Endodermal cell (in vitro differentiated cells): ENCODE measurements around the gene C6orf58. TPM values are rescaled to one million over a fixed set of nuclear protein-coding genes. Genes with fewer than 3 reads are reported as not detected.

Experiments used
- DNase-seq: peaks from one replicate; pipeline ENCODE4 v3.0.0-alpha.2; 2017
- H3K27ac ChIP-seq: 2 replicates; pipeline ENCODE4 v1.5.1; 2013; ENCODE audit warnings: mild to moderate bottlenecking, low read depth, low read length, moderate library complexity
- H3K27me3 ChIP-seq: 2 replicates; pipeline ENCODE4 v1.6.1; 2013; ENCODE audit warnings: mild to moderate bottlenecking, low read length, moderate library complexity; ENCODE audit not compliant: insufficient read depth, control insufficient read depth, poor library complexity, severe bottlenecking
- H3K36me3 ChIP-seq: 2 replicates; pipeline ENCODE4 v1.7.0; 2013; ENCODE audit warnings: mild to moderate bottlenecking, low read length, moderate library complexity; ENCODE audit not compliant: control insufficient read depth, insufficient read depth
- H3K4me1 ChIP-seq: one replicate; pipeline ENCODE4 v1.7.0; 2013; ENCODE audit warnings: low read length; ENCODE audit not compliant: control insufficient read depth, insufficient read depth
- H3K4me3 ChIP-seq: 2 replicates; pipeline ENCODE4 v1.5.1; 2013; ENCODE audit warnings: mild to moderate bottlenecking, low read length, moderate library complexity
- H3K9ac ChIP-seq: 2 replicates; pipeline ENCODE4 v1.6.1; 2013; ENCODE audit warnings: mild to moderate bottlenecking, low read length, moderate library complexity; ENCODE audit not compliant: poor library complexity, severe bottlenecking; ENCODE audit errors: extremely low read depth
- H3K9me3 ChIP-seq: 2 replicates; pipeline ENCODE4 v1.6.1; 2013; ENCODE audit warnings: mild to moderate bottlenecking, low read length, moderate library complexity; ENCODE audit not compliant: control insufficient read depth
- H3K27ac Mint-ChIP-seq: 2 replicates; pipeline ENCODE4 v1.8.0; 2020; ENCODE audit warnings: mixed read lengths
- H3K27me3 Mint-ChIP-seq: 2 replicates; pipeline ENCODE4 v1.8.0; 2021; ENCODE audit warnings: mild to moderate bottlenecking, mixed read lengths; ENCODE audit not compliant: insufficient read depth
- H3K36me3 Mint-ChIP-seq: 2 replicates; pipeline ENCODE4 v1.8.0; 2020; ENCODE audit warnings: low read depth, mixed read lengths
- H3K4me1 Mint-ChIP-seq: 2 replicates; pipeline ENCODE4 v1.8.0; 2020; ENCODE audit warnings: mixed read lengths
- H3K4me3 Mint-ChIP-seq: 2 replicates; pipeline ENCODE4 v1.8.0; 2020; ENCODE audit warnings: mild to moderate bottlenecking, moderate library complexity, mixed read lengths
- H3K9me3 Mint-ChIP-seq: 2 replicates; pipeline ENCODE4 v1.8.0; 2020; ENCODE audit warnings: mild to moderate bottlenecking, mixed read lengths
- CTCF ChIP-seq: fragments of 200-600 bp; sonication (generic); conservative IDR thresholded peaks from 2 replicates; pipeline ENCODE4 v1.5.0; 2021; ENCODE audit warnings: antibody characterized with exemption, mild to moderate bottlenecking
- whole genome bisulfite sequencing, 2 experiments: methylation state at CpG; one replicate each; pipeline versions ENCODE4 v1.1.5 to v1.1.7; 2013; ENCODE audit warnings: missing lambda C conversion rate in 2 of 2, mixed read lengths in 1 of 2; ENCODE audit not compliant: insufficient coverage in 1 of 2, insufficient read length in 1 of 2; 5-methylcytosine and 5-hydroxymethylcytosine counted together
- total RNA-seq, 2 donors: library from RNA; stranded (reverse); fragmentation: NEBNext Ultra II Directional in 1 of 2; extraction: Animal tissue kit (Norgen Biotek cat#: 25700) in 1 of 2; gene quantifications; 2 replicates in 1 of 2; 3 replicates in 1 of 2; pipeline ENCODE4 v1.2.1, GENCODE V29; 2021

Gene C6orf58
- total RNA-seq, 2 donors from 2014 or later: not detected

GRCh38 chr6:127561660-127562059 is 15.3 kb upstream of the C6orf58 start:
- no peak for TF ChIP-seq CTCF
- H3K4me1 Mint-ChIP-seq: no peaks in the 10 kb centered on the region
- DNase-seq: no peak
- WGBS, 2 experiments: 80 to 91% methylated on average over 1 of the region's 1 CpG
- Histone ChIP-seq H3K27me3 (no peaks in the 10 kb centered on the region), H3K27ac (no peak overlapping the region), H3K9ac (no peak overlapping the region), H3K4me1 (no peaks in the 10 kb centered on the region), H3K4me3 (no peak overlapping the region), H3K36me3 (no peaks in the 10 kb centered on the region), H3K9me3 (no peaks in the 10 kb centered on the region)
- H3K36me3 Mint-ChIP-seq: no peaks in the 10 kb centered on the region
- no peak overlapping the region for H3K4me3 Mint-ChIP-seq
- no peaks in the 10 kb centered on the region for H3K27me3 Mint-ChIP-seq
- no peaks in the 10 kb centered on the region for H3K9me3 Mint-ChIP-seq
- no peak overlapping the region for H3K27ac Mint-ChIP-seq

DNA sequence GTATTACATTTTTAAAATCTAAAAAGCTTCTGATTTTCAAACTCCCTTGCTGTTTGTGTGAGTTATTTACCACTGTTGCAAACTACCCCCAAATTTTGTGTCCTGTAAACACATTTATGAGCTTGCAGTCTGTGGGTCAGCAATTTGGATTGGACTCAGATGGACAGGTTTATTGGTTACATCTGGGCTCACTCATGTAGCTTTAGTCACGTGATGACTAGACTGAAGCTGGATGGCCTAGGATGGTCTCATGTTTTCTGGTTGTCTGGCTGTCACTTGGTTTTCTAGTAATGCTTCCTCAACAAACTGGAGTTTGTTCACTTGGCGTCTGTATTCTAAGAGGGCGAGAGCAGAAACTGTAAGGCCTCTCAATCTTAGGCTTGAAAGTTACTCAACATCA is 12.2 kb upstream of the C6orf58 start:
- Histone ChIP-seq H3K27ac (no peak overlapping the region), H3K27me3 (no peaks in the 10 kb centered on the region), H3K4me3 (no peak overlapping the region), H3K9ac (no peak overlapping the region), H3K36me3 (no peaks in the 10 kb centered on the region), H3K4me1 (no peaks in the 10 kb centered on the region), H3K9me3 (no peaks in the 10 kb centered on the region)
- Mint-ChIP-seq H3K9me3 (no peaks in the 10 kb centered on the region), H3K4me1 (no peaks in the 10 kb centered on the region), H3K27me3 (no peaks in the 10 kb centered on the region), H3K36me3 (no peaks in the 10 kb centered on the region), H3K27ac (no peak overlapping the region), H3K4me3 (no peak overlapping the region)
- DNase-seq: no peak
- 83 to 90% methylated on average over 1 to 3 of the region's 3 CpGs for WGBS, 2 experiments
- TF ChIP-seq CTCF: no peak

DNA sequence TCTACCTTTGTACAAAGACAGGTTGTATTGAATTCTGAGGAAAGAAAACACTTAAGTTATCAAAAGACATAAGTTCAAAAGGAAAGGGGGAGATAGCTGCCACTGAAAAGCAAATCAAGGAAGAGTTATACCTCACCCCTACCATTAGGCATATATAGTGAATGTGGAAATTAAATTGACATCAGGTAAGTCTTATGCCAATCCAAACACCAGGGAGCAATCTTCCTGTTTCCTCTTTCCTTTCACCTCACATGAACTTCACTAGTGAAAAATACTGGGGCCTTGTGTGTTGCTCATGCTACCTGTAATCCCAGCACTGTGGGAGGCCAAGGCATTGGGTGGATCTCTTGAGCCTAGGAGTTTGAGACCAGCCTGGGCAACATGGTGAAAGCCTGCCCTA is 10.9 kb upstream of the C6orf58 start:
- no peak for TF ChIP-seq CTCF
- Histone ChIP-seq H3K4me3 (no peak overlapping the region), H3K27me3 (no peaks in the 10 kb centered on the region), H3K27ac (no peak overlapping the region), H3K36me3 (no peaks in the 10 kb centered on the region), H3K4me1 (no peaks in the 10 kb centered on the region), H3K9ac (no peak overlapping the region), H3K9me3 (no peaks in the 10 kb centered on the region)
- Mint-ChIP-seq H3K36me3 (no peaks in the 10 kb centered on the region), H3K4me1 (no peaks in the 10 kb centered on the region), H3K9me3 (no peaks in the 10 kb centered on the region), H3K4me3 (no peak overlapping the region), H3K27me3 (no peaks in the 10 kb centered on the region), H3K27ac (no peak overlapping the region)
- no peak for DNase-seq
